Naive thymus-derived CD4-positive, alpha-beta T cell (primary cell): Measurements from ENCODE around the gene SRPK2. TPM values are rescaled to one million over a fixed set of nuclear protein-coding genes. Genes with fewer than 3 reads are reported as not detected.

Experiments
- ATAC-seq: fragments of 150-1000 bp; cut with Tn5 transposase; 2 replicates; pipeline ENCODE4 v1.10.0; 2021; ENCODE audit warnings: mild to moderate bottlenecking, moderate library complexity
- CTCF ChIA-PET: fragments of 350-600 bp; sonication (Branson Sonifier 250); formaldehyde crosslinking; loops from one replicate; lab custom pipeline; 2021; ENCODE audit warnings: antibody characterized with exemption; lab: Charles Lee
- POLR2A ChIA-PET: fragments of 350-600 bp; sonication (Branson Sonifier 250); formaldehyde crosslinking; loops from one replicate; lab custom pipeline; 2021; ENCODE audit warnings: antibody characterized with exemption, inconsistent platforms; lab: Charles Lee
- DNase-seq, 9 donors: peaks; one replicate each; pipeline versions ENCODE4 v3.0.0 to v3.0.0-alpha.2; 2020 to 2022; ENCODE audit warnings: mixed read lengths in 1 of 9
- H3K27ac ChIP-seq: one replicate; pipeline ENCODE4 v1.7.0; 2013; ENCODE audit warnings: mild to moderate bottlenecking, low read depth, low read length, moderate library complexity
- H3K27me3 ChIP-seq, 2 donors: one replicate each; pipeline ENCODE4 v1.7.0; 2013; ENCODE audit warnings: low read length in 2 of 2, mild to moderate bottlenecking in 2 of 2, moderate library complexity in 2 of 2; ENCODE audit not compliant: control insufficient read depth in 2 of 2, insufficient read depth in 2 of 2
- H3K36me3 ChIP-seq, 3 experiments: 1 replicate in 2 of 3; 2 replicates in 1 of 3; pipeline ENCODE4 v1.7.0; 2013; ENCODE audit warnings: low read length in 3 of 3, mild to moderate bottlenecking in 3 of 3, moderate library complexity in 1 of 3; ENCODE audit not compliant: insufficient read depth in 3 of 3, control insufficient read depth in 2 of 3
- H3K4me1 ChIP-seq, 2 donors: one replicate each; pipeline ENCODE4 v1.7.0; 2013; ENCODE audit warnings: low read length in 2 of 2, mild to moderate bottlenecking in 2 of 2, moderate library complexity in 1 of 2; ENCODE audit not compliant: control insufficient read depth in 2 of 2, insufficient read depth in 2 of 2
- H3K4me3 ChIP-seq: 2 replicates; pipeline ENCODE4 v1.7.0; 2013; ENCODE audit warnings: mild to moderate bottlenecking, low read length
- H3K9me3 ChIP-seq, 3 experiments: 1 replicate in 2 of 3; 2 replicates in 1 of 3; pipeline ENCODE4 v1.7.0; 2013; ENCODE audit warnings: low read length in 3 of 3; ENCODE audit not compliant: control insufficient read depth in 2 of 3
- H3K27ac Mint-ChIP-seq, 9 donors: one replicate each; pipeline ENCODE4 v1.8.0; 2020 to 2022; ENCODE audit warnings: mixed read lengths in 9 of 9, mild to moderate bottlenecking in 8 of 9, moderate library complexity in 5 of 9, inconsistent platforms in 2 of 9
- H3K27me3 Mint-ChIP-seq, 5 donors: one replicate each; pipeline ENCODE4 v1.8.0; 2021 to 2022; ENCODE audit warnings: mixed read lengths in 5 of 5, mild to moderate bottlenecking in 1 of 5
- H3K36me3 Mint-ChIP-seq, 5 donors: one replicate each; pipeline ENCODE4 v1.8.0; 2020 to 2022; ENCODE audit warnings: mixed read lengths in 5 of 5, mild to moderate bottlenecking in 3 of 5, inconsistent platforms in 1 of 5
- H3K4me1 Mint-ChIP-seq, 7 donors: one replicate each; pipeline ENCODE4 v1.8.0; 2020 to 2022; ENCODE audit warnings: mixed read lengths in 7 of 7, mild to moderate bottlenecking in 3 of 7, inconsistent platforms in 1 of 7
- H3K4me3 Mint-ChIP-seq, 10 donors: one replicate each; pipeline ENCODE4 v1.8.0; 2020 to 2022; ENCODE audit warnings: mild to moderate bottlenecking in 10 of 10, mixed read lengths in 10 of 10, moderate library complexity in 6 of 10, inconsistent platforms in 2 of 10
- H3K9me3 Mint-ChIP-seq, 11 donors: one replicate each; pipeline ENCODE4 v1.8.0; 2020 to 2022; ENCODE audit warnings: mixed read lengths in 11 of 11, mild to moderate bottlenecking in 4 of 11, inconsistent platforms in 1 of 11, moderate library complexity in 1 of 11
- intact Hi-C, 2 donors: fragments of 100-400 bp; cut with micrococcal nuclease; formaldehyde crosslinking; loops; one replicate each; pipeline ENCODE4 v1.15.1; 2023
- polyA plus RNA-seq, 2 donors: library from polyadenylated mRNA; unstranded; fragments of 300-500 nt; fragmentation: Illumina TruSeq; gene quantifications; one replicate each; pipeline ENCODE4 v1.2.3, GENCODE V29; 2021
- total RNA-seq, 6 experiments: library from RNA in 5 of 6; stranded (reverse) in 5 of 6; gene quantifications; 1 replicate in 5 of 6; 2 replicates in 1 of 6; pipeline ENCODE4 v1.2.3 and lab custom pipeline; 2021 to 2026

The SRPK2 gene
- total and polyA plus RNA-seq, 7 experiments from 2014 or later = 40.2 to 56.7 (median 46.8) TPM

DNA sequence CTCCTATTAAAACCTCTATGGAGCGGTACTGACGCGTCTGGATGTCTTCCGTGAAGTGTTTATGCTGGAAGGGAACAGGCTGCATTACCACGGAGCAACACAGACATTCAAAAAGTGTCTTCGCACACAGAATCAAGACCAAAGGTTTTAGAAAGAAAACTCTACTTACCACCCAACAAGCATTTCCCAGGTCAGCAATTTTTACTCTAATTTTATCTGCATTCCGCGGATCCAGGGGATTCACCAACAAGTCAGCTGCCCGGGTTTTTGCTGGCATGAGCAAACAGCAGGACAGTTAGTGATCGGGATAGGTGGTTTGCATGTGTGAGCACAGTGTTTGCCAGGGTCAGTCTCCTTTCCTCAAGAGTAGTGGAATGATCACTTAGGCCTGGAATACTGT, 255.9 kb downstream of the SRPK2 start:
- Histone ChIP-seq H3K27me3 (no peaks in the 10 kb centered on the region), H3K4me3 (no peak overlapping the region), H3K9me3 (no peaks in the 10 kb centered on the region), H3K27ac (no peak overlapping the region), H3K4me1 (no peaks in the 10 kb centered on the region), H3K36me3 (peaks cover 3 to 49% (median 13%) of the 10 kb centered on the region in 3 experiments)
- DNase-seq (no peak), ATAC-seq (no peak)
- peaks cover 1 to 32% (median 15%) of the 10 kb centered on the region in 5 donors for H3K36me3 Mint-ChIP-seq
- ChIA-PET CTCF (interaction anchor here (0.6 kb wide), 1 partner anchor 26 kb away, joined by 3 read pairs; no protein-coding TSS in a partner anchor), POLR2A (no interaction called here)
- intact Hi-C loops = no loop called here
- no peak overlapping the region for H3K4me3 Mint-ChIP-seq
- peaks cover 8 to 32% (median 15%) of the 10 kb centered on the region in 7 donors for H3K4me1 Mint-ChIP-seq
- H3K27me3 Mint-ChIP-seq = no peaks in the 10 kb centered on the region
- H3K27ac Mint-ChIP-seq = peak overlapping the region in 3 of 9 donors; percentile 22 to 45 (median 35)
- no peaks in the 10 kb centered on the region for H3K9me3 Mint-ChIP-seq

DNA sequence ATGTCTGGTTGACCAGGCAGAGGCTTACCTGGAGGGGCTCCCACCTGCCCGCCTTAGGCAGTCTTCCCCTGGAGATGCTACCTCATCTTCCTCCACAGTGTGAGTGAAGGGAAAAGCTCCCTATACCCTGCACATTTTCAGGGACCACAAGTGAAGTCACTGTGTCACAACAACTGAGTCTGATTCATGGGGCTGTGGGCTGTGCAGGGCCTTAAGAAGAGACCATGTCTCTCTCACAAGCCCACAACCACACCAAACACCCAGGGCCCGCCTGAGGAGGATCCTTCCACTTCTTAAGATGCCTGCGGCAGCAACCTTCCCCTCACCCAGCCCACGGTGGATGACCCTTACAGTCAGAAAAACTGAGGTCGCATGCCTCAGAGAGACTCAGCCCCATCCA, 256.4 kb downstream of the SRPK2 start:
- Histone ChIP-seq H3K9me3 (no peaks in the 10 kb centered on the region), H3K27me3 (no peaks in the 10 kb centered on the region), H3K27ac (no peak overlapping the region), H3K4me3 (no peak overlapping the region), H3K4me1 (no peaks in the 10 kb centered on the region), H3K36me3 (peaks cover 3 to 44% (median 13%) of the 10 kb centered on the region in 3 experiments)
- ChIA-PET POLR2A (no interaction called here), CTCF (no interaction called here)
- Mint-ChIP-seq H3K27me3 (no peaks in the 10 kb centered on the region), H3K4me1 (peaks cover 10 to 29% (median 12%) of the 10 kb centered on the region in 7 donors), H3K4me3 (no peak overlapping the region), H3K9me3 (no peaks in the 10 kb centered on the region), H3K36me3 (peaks cover 0 to 31% (median 13%) of the 10 kb centered on the region in 5 donors), H3K27ac (peak overlapping the region in 1 of 9 donors; percentile 22)
- ATAC-seq (no peak), DNase-seq (no peak)
- intact Hi-C loops = no loop called here

GRCh38 chr7:105131890-105132289, 256.8 kb downstream of the SRPK2 start:
- Mint-ChIP-seq H3K4me1 (peaks cover 7 to 26% (median 13%) of the 10 kb centered on the region in 7 donors), H3K9me3 (no peaks in the 10 kb centered on the region), H3K4me3 (no peak overlapping the region), H3K36me3 (peaks cover 0 to 30% (median 13%) of the 10 kb centered on the region in 5 donors), H3K27me3 (no peaks in the 10 kb centered on the region), H3K27ac (peak overlapping the region in 1 of 9 donors; percentile 43)
- no peak overlapping the region for H3K4me3 ChIP-seq
- ChIA-PET CTCF (no interaction called here), POLR2A (no interaction called here)
- no peaks in the 10 kb centered on the region for H3K4me1 ChIP-seq
- DNase-seq = no peak
- no peak for ATAC-seq
- no peaks in the 10 kb centered on the region for H3K27me3 ChIP-seq
- intact Hi-C loops = no loop called here
- peaks cover 3 to 41% (median 13%) of the 10 kb centered on the region in 3 experiments for H3K36me3 ChIP-seq
- no peak overlapping the region for H3K27ac ChIP-seq
- no peaks in the 10 kb centered on the region for H3K9me3 ChIP-seq

DNA sequence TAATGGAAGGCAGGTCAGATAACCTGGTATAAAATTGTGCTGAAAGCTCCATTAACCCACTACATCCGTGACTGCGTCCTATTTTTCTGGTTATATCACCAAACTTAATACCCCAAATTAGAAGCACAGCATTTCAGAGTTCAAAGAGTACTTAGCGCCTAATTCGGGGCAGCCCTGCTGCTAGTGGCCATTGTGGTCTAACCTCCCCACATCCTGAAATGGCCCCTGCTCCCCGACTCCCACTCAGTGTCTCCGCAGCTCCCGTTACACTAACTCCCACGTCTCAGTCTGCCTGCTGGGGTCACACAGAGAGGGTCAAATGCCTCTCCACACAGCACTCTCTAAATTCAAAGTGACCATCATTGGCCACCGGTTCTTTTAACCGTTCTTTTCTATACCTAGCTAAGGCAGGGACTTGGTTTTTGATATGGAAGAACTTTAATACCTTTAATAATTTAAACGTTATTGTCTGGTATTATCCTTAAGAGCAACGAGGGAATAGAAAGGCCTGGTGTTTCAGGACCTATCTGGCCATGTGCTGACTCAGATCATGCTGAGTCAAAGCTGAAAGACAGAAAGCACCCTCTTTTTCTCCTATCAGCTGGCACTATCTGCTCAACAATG, 257.6 kb downstream of the SRPK2 start:
- ChIA-PET CTCF (no interaction called here), POLR2A (no interaction called here)
- Histone ChIP-seq H3K27me3 (no peaks in the 10 kb centered on the region), H3K4me1 (no peaks in the 10 kb centered on the region), H3K9me3 (no peaks in the 10 kb centered on the region), H3K27ac (no peak overlapping the region), H3K36me3 (peaks cover 0 to 38% (median 13%) of the 10 kb centered on the region in 3 experiments), H3K4me3 (no peak overlapping the region)
- peaks cover 0 to 32% (median 12%) of the 10 kb centered on the region in 5 donors for H3K36me3 Mint-ChIP-seq
- no peaks in the 10 kb centered on the region for H3K27me3 Mint-ChIP-seq
- no peak for DNase-seq
- peak overlapping the region in 3 of 9 donors; percentile 19 to 51 (median 23) for H3K27ac Mint-ChIP-seq
- intact Hi-C loops = no loop called here
- no peaks in the 10 kb centered on the region for H3K9me3 Mint-ChIP-seq
- ATAC-seq = no peak
- H3K4me3 Mint-ChIP-seq = no peak overlapping the region
- peaks cover 4 to 22% (median 11%) of the 10 kb centered on the region in 7 donors for H3K4me1 Mint-ChIP-seq

GRCh38 chr7:105130580-105130979, 258.1 kb downstream of the SRPK2 start:
- Histone ChIP-seq H3K27ac (no peak overlapping the region), H3K4me3 (no peak overlapping the region), H3K27me3 (no peaks in the 10 kb centered on the region), H3K9me3 (no peaks in the 10 kb centered on the region), H3K36me3 (peaks cover 0 to 42% (median 13%) of the 10 kb centered on the region in 3 experiments), H3K4me1 (no peaks in the 10 kb centered on the region)
- intact Hi-C loops = no loop called here
- DNase-seq (no peak), ATAC-seq (no peak)
- Mint-ChIP-seq H3K4me3 (no peak overlapping the region), H3K27ac (peak overlapping the region in 2 of 9 donors; percentile 24 to 31), H3K36me3 (peaks cover 0 to 38% (median 14%) of the 10 kb centered on the region in 5 donors), H3K9me3 (no peaks in the 10 kb centered on the region), H3K27me3 (no peaks in the 10 kb centered on the region), H3K4me1 (peaks cover 4 to 22% (median 11%) of the 10 kb centered on the region in 7 donors)
- ChIA-PET CTCF (no interaction called here), POLR2A (interaction anchor here (0.9 kb wide), 1 partner anchor 13 kb away, joined by 3 read pairs; no protein-coding TSS in a partner anchor)

- H3K4me3 ChIP-seq = no peak overlapping the region
- ChIA-PET CTCF (interaction anchor here (1.1 kb wide), 1 partner anchor 10 kb away, joined by 3 read pairs; no protein-coding TSS in a partner anchor), POLR2A (interaction anchor here (0.9 kb wide), 1 partner anchor 12 kb away, joined by 3 read pairs; no protein-coding TSS in a partner anchor)
- H3K27ac Mint-ChIP-seq = peak overlapping the region in 3 of 9 donors; percentile 24 to 86 (median 38)
- H3K9me3 ChIP-seq = no peaks in the 10 kb centered on the region
- H3K4me1 ChIP-seq = no peaks in the 10 kb centered on the region
- no peaks in the 10 kb centered on the region for H3K9me3 Mint-ChIP-seq
- DNase-seq (no peak), ATAC-seq (no peak)
- H3K4me3 Mint-ChIP-seq = no peak overlapping the region
- H3K36me3 Mint-ChIP-seq = peaks cover 0 to 38% (median 15%) of the 10 kb centered on the region in 5 donors
- intact Hi-C loops = no loop called here
- peaks cover 2 to 21% (median 11%) of the 10 kb centered on the region in 7 donors for H3K4me1 Mint-ChIP-seq
- no peaks in the 10 kb centered on the region for H3K27me3 Mint-ChIP-seq
- no peak overlapping the region for H3K27ac ChIP-seq
- peaks cover 0 to 47% (median 13%) of the 10 kb centered on the region in 3 experiments for H3K36me3 ChIP-seq
- H3K27me3 ChIP-seq = no peaks in the 10 kb centered on the region
These were observed 258.7 kb downstream of the SRPK2 start for GRCh38 chr7:105130048-105130447.
